PC-3 (cell line): ENCODE measurements around the gene COMMD10. TPM values are rescaled to one million over a fixed set of nuclear protein-coding genes. Genes with fewer than 3 reads are reported as not detected.

Experiments
- ATAC-seq: fragments of 200-7000 bp; cut with Tn5 transposase; 2 replicates; pipeline ENCODE4 v1.9.1; 2020; ENCODE audit warnings: mild to moderate bottlenecking, moderate library complexity
- BruUV-seq: library from RNA; stranded (reverse); fragments of 400-500 nt; replicated peaks from 2 replicates; lab custom pipeline; 2021; lab: Mats Ljungman, UMichigan
- CTCF ChIA-PET: fragments of 300-600 bp; sonication (Branson Sonifier 250); formaldehyde crosslinking; loops from one replicate; lab custom pipeline; 2022; ENCODE audit warnings: antibody characterized with exemption; lab: Charles Lee
- POLR2A ChIA-PET: fragments of 300-600 bp; sonication (Branson Sonifier 250); formaldehyde crosslinking; loops from one replicate; lab custom pipeline; 2022; ENCODE audit warnings: antibody characterized with exemption; ENCODE audit not compliant: unreplicated experiment; lab: Charles Lee
- DNase-seq: peaks from one replicate; pipeline ENCODE4 v3.0.0-alpha.2; 2015
- H2AFZ ChIP-seq: fragments of 300-600 bp; sonication (generic); 2 replicates; pipeline ENCODE4 v1.6.0; 2016; ENCODE audit warnings: antibody characterized with exemption, low read length
- H3F3A ChIP-seq: fragments of 300-600 bp; sonication (generic); one replicate; pipeline ENCODE4 v1.6.0; 2017; ENCODE audit warnings: antibody characterized with exemption, low read length, control low read depth, mild to moderate bottlenecking; ENCODE audit not compliant: unreplicated experiment
- H3K27ac ChIP-seq: fragments of 300-600 bp; sonication (generic); 2 replicates; pipeline ENCODE4 v1.5.1; 2016; ENCODE audit warnings: mild to moderate bottlenecking, low read length
- H3K27me3 ChIP-seq: fragments of 300-600 bp; sonication (generic); 2 replicates; pipeline ENCODE4 v1.6.1; 2016; ENCODE audit warnings: low read length, mixed read lengths
- H3K36me3 ChIP-seq: fragments of 300-600 bp; sonication (generic); 2 replicates; pipeline ENCODE4 v1.6.1; 2016; ENCODE audit warnings: low read depth, mixed run types, low read length, mixed read lengths
- H3K4me1 ChIP-seq: fragments of 300-600 bp; sonication (generic); 2 replicates; pipeline ENCODE4 v1.5.1; 2016; ENCODE audit warnings: low read length; ENCODE audit not compliant: insufficient read depth
- H3K4me2 ChIP-seq: fragments of 300-600 bp; sonication (generic); 2 replicates; pipeline ENCODE4 v1.6.0; 2016; ENCODE audit warnings: low read length
- H3K4me3 ChIP-seq: fragments of 300-600 bp; sonication (generic); 2 replicates; pipeline ENCODE4 v1.5.1; 2016; ENCODE audit warnings: mild to moderate bottlenecking, low read length, mixed read lengths
- H3K79me2 ChIP-seq: fragments of 300-600 bp; sonication (generic); 2 replicates; pipeline ENCODE4 v1.6.1; 2017; ENCODE audit warnings: low read length, mixed read lengths
- H3K9ac ChIP-seq: fragments of 300-600 bp; sonication (generic); 2 replicates; pipeline ENCODE4 v1.6.0; 2016; ENCODE audit warnings: mild to moderate bottlenecking, low read length
- H3K9me2 ChIP-seq: fragments of 300-600 bp; sonication (generic); replicated peaks from 2 replicates; pipeline ENCODE4 v1.6.1; 2016; ENCODE audit warnings: mixed run types, low read length, mixed read lengths
- H3K9me3 ChIP-seq: fragments of 300-600 bp; sonication (generic); 2 replicates; pipeline ENCODE4 v1.6.1; 2016; ENCODE audit warnings: low read length, mixed read lengths
- H4K20me1 ChIP-seq: fragments of 300-600 bp; sonication (generic); 2 replicates; pipeline ENCODE4 v1.6.1; 2016; ENCODE audit warnings: low read length, mixed read lengths
- EZH2 ChIP-seq: fragments of 300-600 bp; sonication (generic); IDR thresholded peaks from one replicate; pipeline ENCODE4 v1.6.1; 2017; ENCODE audit warnings: antibody characterized with exemption, mild to moderate bottlenecking, low read length; ENCODE audit not compliant: unreplicated experiment
- EZH2phosphoT487 ChIP-seq: fragments of 300-600 bp; sonication (generic); IDR thresholded peaks from 2 replicates; pipeline ENCODE4 v1.6.1; 2018; ENCODE audit warnings: mild to moderate bottlenecking, antibody characterized with exemption, low read length, borderline replicate concordance
- intact Hi-C: fragments of 100-400 bp; cut with micrococcal nuclease; formaldehyde crosslinking; loops from 2 replicates; pipeline ENCODE4 v1.9.0; 2023
- total RNA-seq: library from RNA; depleted of rRNA; stranded (reverse); fragments of >200 nt; gene quantifications from 2 replicates; pipeline ENCODE4 v1.2.3, GENCODE V29; 2014
- TF ChIP-seq, protein P1 (sequence below): fragments of 300-600 bp; sonication (generic); conservative IDR thresholded peaks from 2 replicates; pipeline ENCODE4 v1.5.1; 2017; ENCODE audit warnings: antibody characterized with exemption, low read depth, mild to moderate bottlenecking, low read length

The COMMD10 gene
- total RNA-seq, 1 experiment from 2014 or later = 17.7 TPM

DNA sequence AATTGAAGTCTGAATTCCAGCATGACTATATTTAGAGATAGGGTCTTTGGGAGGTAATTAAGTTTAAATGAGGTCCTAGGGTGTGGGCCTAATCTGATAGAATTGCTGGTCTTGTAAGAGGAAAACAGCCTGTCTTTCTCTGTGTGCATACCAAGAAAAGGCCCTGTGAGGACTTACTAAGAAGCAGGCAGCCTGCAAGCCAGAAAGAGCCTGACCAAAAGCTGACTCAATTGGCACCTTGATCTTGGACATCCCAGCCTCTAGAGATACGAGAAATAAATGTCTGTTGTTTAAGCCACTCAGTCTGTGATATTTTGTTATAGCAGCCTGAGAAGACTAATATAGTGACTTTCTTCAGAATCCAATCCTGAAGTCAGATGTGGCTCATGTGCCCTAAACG, 38.0 kb upstream of the COMMD10 start:
- no peaks in the 10 kb centered on the region for H3K9me3 ChIP-seq
- H3K4me3 ChIP-seq = no peak overlapping the region
- DNase-seq (no peak), ATAC-seq (no peak; the same call in 1 of the 2 replicates)
- H3K27me3 ChIP-seq = no peaks in the 10 kb centered on the region
- H3K9me2 ChIP-seq = no peaks in the 10 kb centered on the region
- no peak for TF ChIP-seq EZH2
- TF ChIP-seq, protein P1, sequence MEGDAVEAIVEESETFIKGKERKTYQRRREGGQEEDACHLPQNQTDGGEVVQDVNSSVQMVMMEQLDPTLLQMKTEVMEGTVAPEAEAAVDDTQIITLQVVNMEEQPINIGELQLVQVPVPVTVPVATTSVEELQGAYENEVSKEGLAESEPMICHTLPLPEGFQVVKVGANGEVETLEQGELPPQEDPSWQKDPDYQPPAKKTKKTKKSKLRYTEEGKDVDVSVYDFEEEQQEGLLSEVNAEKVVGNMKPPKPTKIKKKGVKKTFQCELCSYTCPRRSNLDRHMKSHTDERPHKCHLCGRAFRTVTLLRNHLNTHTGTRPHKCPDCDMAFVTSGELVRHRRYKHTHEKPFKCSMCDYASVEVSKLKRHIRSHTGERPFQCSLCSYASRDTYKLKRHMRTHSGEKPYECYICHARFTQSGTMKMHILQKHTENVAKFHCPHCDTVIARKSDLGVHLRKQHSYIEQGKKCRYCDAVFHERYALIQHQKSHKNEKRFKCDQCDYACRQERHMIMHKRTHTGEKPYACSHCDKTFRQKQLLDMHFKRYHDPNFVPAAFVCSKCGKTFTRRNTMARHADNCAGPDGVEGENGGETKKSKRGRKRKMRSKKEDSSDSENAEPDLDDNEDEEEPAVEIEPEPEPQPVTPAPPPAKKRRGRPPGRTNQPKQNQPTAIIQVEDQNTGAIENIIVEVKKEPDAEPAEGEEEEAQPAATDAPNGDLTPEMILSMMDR = no peak
- TF ChIP-seq EZH2phosphoT487 = no peak
- no peaks in the 10 kb centered on the region for H4K20me1 ChIP-seq
- ChIA-PET POLR2A (no interaction called here), CTCF (no interaction called here)
- H3K36me3 ChIP-seq = no peaks in the 10 kb centered on the region
- no peak overlapping the region for H3K27ac ChIP-seq
- peak overlapping the region; percentile 4; the same call in 1 of the 2 replicates for H3K4me2 ChIP-seq
- TSS peak; percentile 60 for BruUV-seq
- H3K9ac ChIP-seq = no peak overlapping the region
- H3K4me1 ChIP-seq = peaks cover 17% of the 10 kb centered on the region
- no peaks in the 10 kb centered on the region for H3F3A ChIP-seq
- intact Hi-C loops = no loop called here
- no peaks in the 10 kb centered on the region for H3K79me2 ChIP-seq
- no peak overlapping the region for H2AFZ ChIP-seq

DNA sequence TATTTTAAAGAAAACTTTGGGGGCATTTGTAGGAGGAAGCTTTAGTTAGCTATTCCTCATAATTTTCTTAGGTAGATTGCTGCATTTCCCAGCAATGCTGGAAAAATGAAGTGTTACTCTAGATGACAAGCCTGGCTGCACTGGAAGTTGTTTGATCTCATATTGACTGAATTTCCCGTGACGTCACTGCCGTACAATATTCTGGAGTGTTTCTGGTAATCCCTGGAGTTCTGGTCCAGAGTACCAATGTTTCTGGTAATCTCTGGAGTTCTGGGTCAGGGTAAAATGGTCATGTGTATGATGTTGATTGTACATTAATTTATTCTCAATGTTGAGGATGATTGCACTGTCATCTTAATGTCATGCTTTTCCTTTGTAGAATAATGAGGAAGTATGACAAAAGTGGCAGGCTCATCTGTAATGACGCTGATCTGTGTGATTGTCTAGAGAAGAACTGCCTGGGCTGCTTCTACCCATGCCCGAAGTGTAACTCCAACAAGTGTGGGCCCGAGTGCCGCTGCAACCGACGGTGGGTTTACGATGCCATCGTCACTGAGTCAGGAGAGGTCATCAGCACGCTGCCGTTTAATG, 26.4 kb upstream of the COMMD10 start:
- Histone ChIP-seq H3K27ac (no peak overlapping the region), H3K9me2 (no peaks in the 10 kb centered on the region), H3K27me3 (no peaks in the 10 kb centered on the region), H4K20me1 (no peaks in the 10 kb centered on the region), H3K4me1 (no peaks in the 10 kb centered on the region), H3K79me2 (no peaks in the 10 kb centered on the region), H2AFZ (no peak overlapping the region), H3K4me3 (no peak overlapping the region), H3K36me3 (no peaks in the 10 kb centered on the region), H3K4me2 (no peak overlapping the region), H3F3A (no peaks in the 10 kb centered on the region), H3K9ac (no peak overlapping the region), H3K9me3 (no peaks in the 10 kb centered on the region)
- CTCF ChIA-PET = no interaction called here
- no peak for TF ChIP-seq EZH2phosphoT487
- TF ChIP-seq, protein P1 = no peak
- TF ChIP-seq EZH2 = no peak
- intact Hi-C loops = no loop called here
- no TSS peak for BruUV-seq
- POLR2A ChIA-PET = no interaction called here
- DNase-seq (no peak), ATAC-seq (no peak)

DNA sequence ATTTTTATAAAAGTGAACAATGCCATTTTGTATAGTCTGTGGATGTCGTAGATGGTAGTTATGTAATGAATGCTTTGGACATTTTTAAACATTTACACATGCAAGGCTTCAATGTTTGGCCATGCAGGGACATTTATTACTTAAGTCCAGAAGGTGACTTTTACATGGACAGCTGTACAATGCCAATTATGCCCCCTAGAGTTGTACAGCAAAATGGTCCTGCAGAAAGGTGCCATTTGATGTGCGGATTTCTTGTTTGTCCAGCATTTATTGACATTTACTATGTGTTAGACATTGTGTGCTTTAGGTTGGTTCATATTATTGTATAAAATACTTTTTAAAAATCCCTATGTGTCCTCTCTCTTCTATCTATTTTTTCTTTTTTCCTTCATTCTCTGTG, 22.5 kb upstream of the COMMD10 start:
- no peak overlapping the region for H3K4me3 ChIP-seq
- H3K36me3 ChIP-seq = no peaks in the 10 kb centered on the region
- H3K4me2 ChIP-seq = no peak overlapping the region
- no peak for DNase-seq
- no peaks in the 10 kb centered on the region for H3F3A ChIP-seq
- intact Hi-C loops = no loop called here
- H3K27ac ChIP-seq = no peak overlapping the region
- no peaks in the 10 kb centered on the region for H4K20me1 ChIP-seq
- H3K9me2 ChIP-seq = no peaks in the 10 kb centered on the region
- H3K79me2 ChIP-seq = no peaks in the 10 kb centered on the region
- no peaks in the 10 kb centered on the region for H3K27me3 ChIP-seq
- ChIA-PET POLR2A (no interaction called here), CTCF (no interaction called here)
- BruUV-seq = no TSS peak
- H3K9ac ChIP-seq = no peak overlapping the region
- H3K4me1 ChIP-seq = no peaks in the 10 kb centered on the region
- H3K9me3 ChIP-seq = no peaks in the 10 kb centered on the region
- H2AFZ ChIP-seq = no peak overlapping the region
- no peak for TF ChIP-seq EZH2phosphoT487
- TF ChIP-seq, protein P1 = peak; percentile 23; the same call in 1 of the 2 replicates
- no peak for ATAC-seq
